Left cardiac atrium (tissue), 4 donors: Measurements from ENCODE around the gene PRRG3. TPM values are rescaled to one million over a fixed set of nuclear protein-coding genes. Genes with fewer than 3 reads are reported as not detected.

ENCODE experiments used
- ATAC-seq, 2 donors: fragments of 200-7000 bp; cut with Tn5 transposase; one replicate each; pipeline ENCODE4 v1.9.1; 2020; ENCODE audit warnings: mild to moderate bottlenecking in 2 of 2, moderate library complexity in 2 of 2
- DNase-seq: peaks from one replicate; pipeline ENCODE4 v3.0.0-alpha.2; 2020
- intact Hi-C, 2 donors: fragments of 100-400 bp; cut with DNase I; formaldehyde crosslinking; loops; one replicate each; pipeline versions ENCODE4 v1.14.1 to v1.15.1; 2022 to 2023
- total RNA-seq, 2 donors: library from RNA; stranded (reverse); fragmentation: NEBNext Ultra II Directional; extraction: Animal tissue kit (Norgen Biotek cat#: 25700); gene quantifications; one replicate each; pipeline ENCODE4 v1.2.1, GENCODE V29; 2021
- donor health status: DM: no; HTN: yes; CAD: no.
- donor health status: DM: no; HTN: yes; CAD: no; lungs with severe emphysema.
- donor health status: DM: yes; HTN: yes; CAD: no.
- donor health status: Dilated cardiomyopathy.

The PRRG3 gene
- total RNA-seq, 2 donors from 2014 or later, result 0.18 to 1.1 TPM

DNA sequence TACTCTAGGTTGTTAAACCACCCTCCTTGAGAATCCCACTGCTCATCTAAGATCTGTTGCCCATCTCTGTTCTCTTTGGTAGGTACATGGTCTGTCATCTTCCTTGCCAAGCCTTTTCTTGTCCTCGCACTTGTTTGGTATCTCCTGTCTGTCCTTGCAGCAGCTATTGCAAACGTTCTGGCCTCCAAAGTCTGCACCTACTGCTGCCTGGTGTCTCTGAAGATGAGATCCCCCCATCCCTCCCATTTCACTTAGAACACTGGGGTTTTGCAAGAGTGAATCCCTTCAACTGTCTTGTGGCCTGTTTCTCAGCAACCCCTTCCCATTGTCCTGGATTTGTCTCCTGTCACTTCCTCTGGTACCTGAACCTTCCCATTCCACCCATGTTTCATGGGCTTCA, 40.0 kb downstream of the PRRG3 start:
- no peak for ATAC-seq
- no peak for DNase-seq
- intact Hi-C loops, result no loop called here

GRCh38 chrX:151736685-151737084, 41.4 kb downstream of the PRRG3 start:
- intact Hi-C loops, result no loop called here
- ATAC-seq (no peak), DNase-seq (no peak)

DNA sequence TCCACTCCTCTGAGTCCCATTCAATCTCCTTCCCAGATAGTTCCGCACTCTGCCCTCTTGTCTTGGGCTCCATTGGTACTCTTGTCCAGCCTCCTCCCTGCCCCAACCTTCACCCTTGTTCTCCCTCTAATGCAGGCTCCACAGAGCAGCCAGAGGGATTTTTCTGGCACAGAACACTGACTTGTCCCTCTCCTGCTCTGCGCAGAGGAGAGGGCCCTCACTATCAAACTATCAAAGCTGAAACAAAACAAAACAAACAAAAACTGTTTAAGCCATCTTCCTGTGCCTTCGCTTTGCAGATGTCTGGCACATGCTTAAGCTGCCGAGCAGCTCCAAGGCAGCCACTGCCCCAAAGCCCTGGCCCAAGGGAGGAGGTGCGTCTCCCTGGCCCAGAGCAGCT, 42.2 kb downstream of the PRRG3 start:
- intact Hi-C loops, result no loop called here
- DNase-seq, result no peak
- ATAC-seq, result no peak

DNA sequence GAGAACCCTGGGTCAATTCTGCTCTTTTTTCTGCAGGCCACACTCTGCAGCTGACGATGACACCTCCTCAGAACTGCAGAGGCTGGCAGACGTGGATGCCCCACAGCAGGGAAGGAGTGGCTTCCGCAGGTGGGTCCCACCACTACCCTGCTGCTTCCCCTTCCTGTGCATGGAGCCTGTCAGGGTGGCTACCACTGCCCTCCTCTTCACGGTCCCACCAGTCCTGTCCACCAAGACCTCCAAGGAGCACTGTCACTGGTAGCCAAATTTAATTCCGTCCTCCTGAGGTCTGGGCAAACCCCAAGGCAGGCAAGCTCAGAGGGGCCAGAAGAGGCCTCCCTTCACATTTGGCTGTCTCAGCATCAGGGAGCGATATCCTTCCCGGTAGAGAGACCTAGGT, 43.5 kb downstream of the PRRG3 start:
- intact Hi-C loops, result no loop called here
- ATAC-seq (no peak), DNase-seq (no peak)

DNA sequence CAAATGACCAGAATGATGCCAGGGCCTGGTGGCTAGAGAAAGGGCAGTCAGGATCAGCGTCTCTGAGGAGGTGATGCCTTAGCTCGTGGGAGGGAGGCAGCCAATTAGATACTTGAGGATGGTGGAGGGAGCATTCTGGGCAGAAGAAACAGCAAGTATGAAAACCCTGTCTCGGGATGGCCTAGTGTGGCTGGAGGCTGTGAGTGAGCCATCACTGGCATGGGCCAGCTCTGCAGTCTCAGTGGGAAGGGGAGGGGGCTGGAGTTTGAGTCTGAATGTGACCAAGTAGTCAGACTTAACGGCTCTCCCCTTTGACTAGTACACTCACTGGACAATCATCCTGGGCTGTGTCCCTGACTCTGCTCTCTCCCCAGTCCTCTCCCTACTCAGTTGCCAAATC, 46.3 kb downstream of the PRRG3 start:
- ATAC-seq (no peak), DNase-seq (no peak)
- intact Hi-C loops, result no loop called here

DNA sequence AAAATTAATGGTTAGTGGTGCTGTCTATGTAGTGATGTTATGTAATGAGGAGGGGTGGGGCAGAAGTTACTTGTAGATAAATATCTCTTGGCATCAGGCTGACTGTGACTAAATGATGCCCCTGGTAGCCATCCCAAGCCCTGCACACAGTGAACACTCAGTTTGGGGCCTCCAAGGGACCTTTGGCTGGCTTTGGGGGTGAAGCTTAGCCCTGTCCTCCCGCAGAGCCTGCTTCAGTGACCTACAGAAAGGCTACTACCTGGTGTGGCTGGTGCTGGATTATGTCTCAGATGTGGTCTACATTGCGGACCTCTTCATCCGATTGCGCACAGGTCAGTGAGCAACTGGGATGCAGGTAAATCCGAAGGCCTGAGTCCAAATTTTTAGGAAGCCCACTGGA, 47.1 kb downstream of the PRRG3 start:
- no peak for ATAC-seq

DNA sequence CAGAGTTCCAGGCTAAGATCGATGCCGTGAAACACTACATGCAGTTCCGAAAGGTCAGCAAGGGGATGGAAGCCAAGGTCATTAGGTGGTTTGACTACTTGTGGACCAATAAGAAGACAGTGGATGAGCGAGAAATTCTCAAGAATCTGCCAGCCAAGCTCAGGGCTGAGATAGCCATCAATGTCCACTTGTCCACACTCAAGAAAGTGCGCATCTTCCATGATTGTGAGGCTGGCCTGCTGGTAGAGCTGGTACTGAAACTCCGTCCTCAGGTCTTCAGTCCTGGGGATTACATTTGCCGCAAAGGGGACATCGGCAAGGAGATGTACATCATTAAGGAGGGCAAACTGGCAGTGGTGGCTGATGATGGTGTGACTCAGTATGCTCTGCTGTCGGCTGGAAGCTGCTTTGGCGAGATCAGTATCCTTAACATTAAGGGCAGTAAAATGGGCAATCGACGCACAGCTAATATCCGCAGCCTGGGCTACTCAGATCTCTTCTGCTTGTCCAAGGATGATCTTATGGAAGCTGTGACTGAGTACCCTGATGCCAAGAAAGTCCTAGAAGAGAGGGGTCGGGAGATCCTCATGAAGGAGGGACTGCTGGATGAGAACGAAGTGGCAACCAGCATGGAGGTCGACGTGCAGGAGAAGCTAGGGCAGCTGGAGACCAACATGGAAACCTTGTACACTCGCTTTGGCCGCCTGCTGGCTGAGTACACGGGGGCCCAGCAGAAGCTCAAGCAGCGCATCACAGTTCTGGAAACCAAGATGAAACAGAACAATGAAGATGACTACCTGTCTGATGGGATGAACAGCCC, 48.6 kb downstream of the PRRG3 start:
- no peak for DNase-seq
- ATAC-seq, result no peak
- intact Hi-C loops, result no loop called here

More for the DNA sequence above, 47.1 kb downstream of the PRRG3 start:
- intact Hi-C loops, result no loop called here
- no peak for DNase-seq

DNA sequence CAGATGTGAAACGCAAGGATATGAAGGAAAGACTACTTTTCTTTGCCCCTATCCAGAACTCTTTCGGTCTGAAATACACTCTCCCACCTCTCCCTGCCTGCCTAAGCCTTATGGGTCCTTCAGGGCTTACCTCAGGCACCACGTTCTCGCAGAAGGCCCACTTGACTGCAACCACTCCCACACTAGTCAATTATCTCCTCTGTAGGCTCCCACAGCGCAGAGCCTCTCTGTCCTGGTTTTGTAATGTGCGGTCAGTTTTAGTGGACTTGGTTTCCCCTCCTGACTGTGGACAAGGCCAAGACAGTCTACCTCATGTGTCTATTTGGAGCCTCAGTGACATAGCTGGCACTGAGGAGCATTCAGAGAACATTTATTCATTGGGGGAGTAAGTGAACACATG, 50.4 kb downstream of the PRRG3 start:
- no peak for DNase-seq
- intact Hi-C loops, result no loop called here
- no peak for ATAC-seq

- intact Hi-C loops, result no loop called here
- ATAC-seq, result no peak
Observed at GRCh38 chrX:151746502-151746901, 51.2 kb downstream of the PRRG3 start.

GRCh38 chrX:151750511-151750910, 55.3 kb downstream of the PRRG3 start:
- intact Hi-C loops, result loop anchor here (5.0 kb wide), 2 partner anchors 882 to 1062 kb away; no protein-coding TSS in a partner anchor
- DNase-seq (no peak), ATAC-seq (no peak)

More at GRCh38 chrX:151746502-151746901, 51.2 kb downstream of the PRRG3 start:
- DNase-seq, result no peak

GRCh38 chrX:151752847-151753246, 57.6 kb downstream of the PRRG3 start:
- no peak for DNase-seq
- intact Hi-C loops, result loop anchor here (5.0 kb wide), 2 partner anchors 879 to 1059 kb away; no protein-coding TSS in a partner anchor
- ATAC-seq, result no peak

DNA sequence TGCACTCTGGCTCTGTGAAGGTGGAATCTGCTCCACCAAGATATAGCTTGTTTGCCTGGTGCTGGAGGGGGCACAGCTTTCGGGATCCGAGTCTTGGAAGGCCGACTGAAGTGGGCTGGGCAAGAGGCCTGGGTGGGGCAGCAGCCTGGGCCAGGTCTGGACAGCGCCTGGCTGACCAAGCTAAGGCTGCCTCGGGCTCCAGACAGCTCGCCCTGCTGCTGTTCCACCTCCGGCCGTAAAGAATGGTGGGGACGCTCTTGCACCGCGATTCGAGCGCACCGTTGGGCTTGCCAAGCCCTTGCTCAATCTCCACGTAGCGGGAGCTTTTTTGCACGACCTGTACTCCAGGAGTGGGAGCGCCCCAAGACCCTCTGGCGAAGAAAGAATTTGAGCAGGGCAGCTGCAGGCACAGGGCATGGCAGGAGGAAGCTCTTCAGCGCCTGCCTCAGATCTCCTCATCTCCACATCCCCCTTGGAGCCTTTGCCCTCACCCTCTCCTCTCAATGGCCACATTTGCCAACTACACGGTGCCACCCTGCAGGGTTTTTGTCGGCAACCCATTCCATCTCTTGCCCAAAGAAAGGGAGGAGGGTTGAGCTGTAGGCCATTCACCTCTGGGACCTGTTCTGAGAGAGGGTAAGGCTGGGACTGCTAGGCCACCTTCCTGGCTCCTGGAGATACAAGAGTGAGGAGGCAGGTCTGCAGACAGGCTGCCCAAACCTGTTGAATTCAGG, 58.2 kb downstream of the PRRG3 start:
- intact Hi-C loops, result loop anchor here (2.0 to 5.0 kb wide), 3 partner anchors 879 to 1059 kb away; no protein-coding TSS in a partner anchor
- peak; percentile 92 to 95 for ATAC-seq

GRCh38 chrX:151754047-151754429, 58.8 kb downstream of the PRRG3 start:
- DNase-seq (no peak), ATAC-seq (peak in 1 of 2 donors; percentile 36)
- intact Hi-C loops, result loop anchor here (2.0 to 5.0 kb wide), 3 partner anchors 878 to 1058 kb away; no protein-coding TSS in a partner anchor

More for the DNA sequence above, 58.2 kb downstream of the PRRG3 start:
- DNase-seq, result peak; percentile 56

DNA sequence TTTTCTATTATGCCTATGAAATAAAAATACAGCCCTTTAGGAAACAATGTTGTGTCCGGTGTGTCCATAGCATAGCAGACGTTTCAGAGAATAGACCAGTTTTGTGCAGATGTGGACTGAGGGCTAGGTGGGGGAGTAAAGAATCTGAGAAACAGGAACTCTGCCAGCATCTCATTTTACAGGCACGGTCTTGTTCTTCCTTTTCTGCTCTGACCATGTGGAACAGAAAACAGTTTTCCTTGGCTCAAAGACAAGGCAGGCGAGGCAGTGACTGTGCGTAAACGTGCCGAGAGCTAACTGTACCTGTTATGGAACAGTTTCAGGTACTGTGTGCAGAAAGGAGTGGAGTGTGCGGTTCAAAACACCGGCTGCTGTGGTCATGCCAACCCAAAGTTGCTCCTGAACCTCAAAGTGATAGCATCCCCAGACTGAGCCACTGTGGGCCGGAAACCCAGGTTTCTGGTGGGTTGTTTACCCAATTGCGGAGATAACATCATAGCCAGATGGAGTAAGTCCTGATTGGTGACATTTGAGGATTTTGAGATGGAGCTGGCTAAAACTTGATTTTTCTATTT, 59.5 kb downstream of the PRRG3 start:
- DNase-seq (no peak), ATAC-seq (no peak)

More for the DNA sequence above, 59.5 kb downstream of the PRRG3 start:
- intact Hi-C loops, result loop anchor here (2.0 to 5.0 kb wide), 3 partner anchors 878 to 1058 kb away; no protein-coding TSS in a partner anchor

Other genes starting within 250 kb of the PRRG3 start
- gene PASD1, start 131.8 kb upstream of the PRRG3 start, total RNA-seq, result not detected
- not detected for gene FATE1, start 20.6 kb downstream of the PRRG3 start, total RNA-seq
- not detected for gene CNGA2, start 39.3 kb downstream of the PRRG3 start, total RNA-seq
- not detected for gene MAGEA4, start 217.4 kb downstream of the PRRG3 start, total RNA-seq